Measurements from ENCODE around the gene CYREN. TPM values are rescaled to one million over a fixed set of nuclear protein-coding genes. Genes with fewer than 3 reads are reported as not detected.

The CYREN gene
- total and polyA plus RNA-seq, 9 of the 15 experiments (the other 6 are each of a cell fraction or from before 2014, with no cell fraction given), result 13.9 to 108 (median 88.8) TPM

DNA sequence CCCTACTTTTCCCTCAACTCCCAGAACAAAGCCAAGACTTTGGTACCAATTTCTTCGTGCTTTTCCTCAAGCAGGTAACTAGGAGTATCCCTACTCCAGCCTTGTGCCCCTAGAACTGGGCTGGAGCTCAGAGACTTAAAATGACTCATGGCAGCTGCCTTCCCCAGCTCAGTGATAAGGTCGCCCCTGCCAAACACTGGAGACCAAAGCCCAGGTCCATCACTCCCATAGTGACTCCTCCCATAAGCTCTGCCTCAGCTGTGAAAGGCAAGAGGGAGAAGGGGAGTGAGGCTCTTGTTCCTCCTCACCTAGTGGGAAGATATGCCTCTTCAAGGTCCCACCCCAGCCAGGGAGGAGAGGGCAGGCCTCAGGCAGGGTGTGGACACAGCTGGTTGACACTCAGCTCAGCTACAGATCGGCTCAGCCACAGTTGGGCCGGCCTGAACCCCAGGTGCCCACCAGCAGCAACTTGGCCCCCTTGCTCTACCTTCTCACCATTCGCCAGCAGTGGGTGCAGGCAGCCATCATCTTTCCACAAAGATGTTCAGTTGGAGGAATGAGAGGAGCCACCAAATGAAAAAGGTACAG lies 13.8 kb upstream of the CYREN start (continued):
- no peak for TF ChIP-seq ZNF695 (CRISPR knock-in tag; IDR thresholded peaks at IDR 0.05)
- TF ChIP-seq XRCC4 (IDR thresholded peaks at IDR 0.05; ENCODE audit: extremely low read depth, insufficient read depth, insufficient read length), result no peak
- peak; percentile 31; the same call in 1 of the 2 replicates for TF ChIP-seq SMARCE1 (IDR thresholded peaks at IDR 0.05)
- TF ChIP-seq HDGF (IDR thresholded peaks at IDR 0.05), result no peak
- no peak for TF ChIP-seq EP300 (IDR thresholded peaks at IDR 0.05; ENCODE audit: low read length)
- TF ChIP-seq TRIM24 (IDR thresholded peaks at IDR 0.05), result no peak
- peak; percentile 50; the same call in 1 of the 2 replicates for TF ChIP-seq DPF2 (IDR thresholded peaks at IDR 0.05)
- 0 out of 2 replicates have a peak, but pooled peaks have one; percentile 17 for TF ChIP-seq SMARCA4 (IDR thresholded peaks at IDR 0.05)
- TF ChIP-seq, protein P1, sequence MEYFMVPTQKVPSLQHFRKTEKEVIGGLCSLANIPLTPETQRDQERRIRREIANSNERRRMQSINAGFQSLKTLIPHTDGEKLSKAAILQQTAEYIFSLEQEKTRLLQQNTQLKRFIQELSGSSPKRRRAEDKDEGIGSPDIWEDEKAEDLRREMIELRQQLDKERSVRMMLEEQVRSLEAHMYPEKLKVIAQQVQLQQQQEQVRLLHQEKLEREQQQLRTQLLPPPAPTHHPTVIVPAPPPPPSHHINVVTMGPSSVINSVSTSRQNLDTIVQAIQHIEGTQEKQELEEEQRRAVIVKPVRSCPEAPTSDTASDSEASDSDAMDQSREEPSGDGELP (CRISPR knock-in tag; IDR thresholded peaks at IDR 0.05; ENCODE audit: borderline replicate concordance), result peak; percentile 75
- TF ChIP-seq TSC22D4 (tag; IDR thresholded peaks at IDR 0.05), result no peak
- TF ChIP-seq, protein P2, sequence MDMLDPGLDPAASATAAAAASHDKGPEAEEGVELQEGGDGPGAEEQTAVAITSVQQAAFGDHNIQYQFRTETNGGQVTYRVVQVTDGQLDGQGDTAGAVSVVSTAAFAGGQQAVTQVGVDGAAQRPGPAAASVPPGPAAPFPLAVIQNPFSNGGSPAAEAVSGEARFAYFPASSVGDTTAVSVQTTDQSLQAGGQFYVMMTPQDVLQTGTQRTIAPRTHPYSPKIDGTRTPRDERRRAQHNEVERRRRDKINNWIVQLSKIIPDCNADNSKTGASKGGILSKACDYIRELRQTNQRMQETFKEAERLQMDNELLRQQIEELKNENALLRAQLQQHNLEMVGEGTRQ (CRISPR knock-in tag; IDR thresholded peaks at IDR 0.05), result no peak
- no peak for TF ChIP-seq ZNF551 (CRISPR knock-in tag; IDR thresholded peaks at IDR 0.05)
- no peak for TF ChIP-seq POLR2B (IDR thresholded peaks at IDR 0.05; ENCODE audit: low read depth, partially characterized antibody)
- TF ChIP-seq RBM17 (IDR thresholded peaks at IDR 0.05; ENCODE audit: borderline replicate concordance, low read depth, low read length), result no peak
- TF ChIP-seq ETS2 (tag; IDR thresholded peaks at IDR 0.05; ENCODE audit: borderline replicate concordance, poor library complexity, severe bottlenecking), result no peak
- no peak for TF ChIP-seq ZNF586 (CRISPR knock-in tag; conservative IDR thresholded peaks at IDR 0.05)
- TF ChIP-seq, protein P3, sequence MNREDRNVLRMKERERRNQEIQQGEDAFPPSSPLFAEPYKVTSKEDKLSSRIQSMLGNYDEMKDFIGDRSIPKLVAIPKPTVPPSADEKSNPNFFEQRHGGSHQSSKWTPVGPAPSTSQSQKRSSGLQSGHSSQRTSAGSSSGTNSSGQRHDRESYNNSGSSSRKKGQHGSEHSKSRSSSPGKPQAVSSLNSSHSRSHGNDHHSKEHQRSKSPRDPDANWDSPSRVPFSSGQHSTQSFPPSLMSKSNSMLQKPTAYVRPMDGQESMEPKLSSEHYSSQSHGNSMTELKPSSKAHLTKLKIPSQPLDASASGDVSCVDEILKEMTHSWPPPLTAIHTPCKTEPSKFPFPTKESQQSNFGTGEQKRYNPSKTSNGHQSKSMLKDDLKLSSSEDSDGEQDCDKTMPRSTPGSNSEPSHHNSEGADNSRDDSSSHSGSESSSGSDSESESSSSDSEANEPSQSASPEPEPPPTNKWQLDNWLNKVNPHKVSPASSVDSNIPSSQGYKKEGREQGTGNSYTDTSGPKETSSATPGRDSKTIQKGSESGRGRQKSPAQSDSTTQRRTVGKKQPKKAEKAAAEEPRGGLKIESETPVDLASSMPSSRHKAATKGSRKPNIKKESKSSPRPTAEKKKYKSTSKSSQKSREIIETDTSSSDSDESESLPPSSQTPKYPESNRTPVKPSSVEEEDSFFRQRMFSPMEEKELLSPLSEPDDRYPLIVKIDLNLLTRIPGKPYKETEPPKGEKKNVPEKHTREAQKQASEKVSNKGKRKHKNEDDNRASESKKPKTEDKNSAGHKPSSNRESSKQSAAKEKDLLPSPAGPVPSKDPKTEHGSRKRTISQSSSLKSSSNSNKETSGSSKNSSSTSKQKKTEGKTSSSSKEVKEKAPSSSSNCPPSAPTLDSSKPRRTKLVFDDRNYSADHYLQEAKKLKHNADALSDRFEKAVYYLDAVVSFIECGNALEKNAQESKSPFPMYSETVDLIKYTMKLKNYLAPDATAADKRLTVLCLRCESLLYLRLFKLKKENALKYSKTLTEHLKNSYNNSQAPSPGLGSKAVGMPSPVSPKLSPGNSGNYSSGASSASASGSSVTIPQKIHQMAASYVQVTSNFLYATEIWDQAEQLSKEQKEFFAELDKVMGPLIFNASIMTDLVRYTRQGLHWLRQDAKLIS (CRISPR knock-in tag; IDR thresholded peaks at IDR 0.05), result no peak
- no peak for TF ChIP-seq GABPA (tag; conservative IDR thresholded peaks at IDR 0.05; ENCODE audit: low read depth)
- no peak for TF ChIP-seq ZNF140 (CRISPR knock-in tag; IDR thresholded peaks at IDR 0.05)
- TF ChIP-seq PKNOX1 (IDR thresholded peaks at IDR 0.05), result peak; percentile 11; the same call in 1 of the 2 replicates
- no peak for TF ChIP-seq SNRNP70 (optimal IDR thresholded peaks at IDR 0.05; ENCODE audit: low read depth, low read length)
- no peak for TF ChIP-seq ARNT (IDR thresholded peaks at IDR 0.05)
- TF ChIP-seq BDP1 (IDR thresholded peaks at IDR 0.05; ENCODE audit: insufficient read depth, insufficient read length), result no peak
- TF ChIP-seq ELF1 (tag; IDR thresholded peaks at IDR 0.05), result no peak
